ENCODE measurements around the gene SORCS2.
"Not testable (repeated sequence)": the region's sequence is repeated elsewhere in the genome, so short reads cannot be mapped to it uniquely, and the experiment has no call there.

SORCS2 gene

GRCh38 chr4:7587433-7588405, 395.4 kb downstream of the SORCS2 start:
- DNase-seq (ENCODE audit: low read depth) = no peak

GRCh38 chr4:7590189-7590588, 397.9 kb downstream of the SORCS2 start:
- no peak for DNase-seq (ENCODE audit: low read depth)

DNA sequence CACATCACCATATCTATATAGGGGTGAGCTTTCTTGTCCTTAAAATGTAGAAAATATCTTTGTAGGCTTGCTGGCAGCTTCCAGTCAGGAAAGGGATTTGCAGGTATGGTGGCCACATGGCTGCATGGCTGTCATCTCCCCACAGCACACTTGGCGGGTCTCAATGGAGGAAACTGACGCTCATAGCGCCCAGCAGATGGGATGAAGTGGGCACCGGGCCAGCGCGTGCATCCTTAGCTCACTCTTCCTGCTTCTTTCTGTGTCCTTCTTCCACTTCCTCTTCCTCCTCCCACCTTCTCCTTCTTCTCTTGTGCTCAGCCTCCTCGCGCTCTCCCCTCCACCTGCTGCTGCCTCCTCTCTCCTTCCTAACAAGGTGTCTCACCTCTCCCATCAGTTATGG, 398.6 kb downstream of the SORCS2 start:
- no peak for DNase-seq (ENCODE audit: low read depth)

GRCh38 chr4:7591409-7592053, 399.2 kb downstream of the SORCS2 start:
- DNase-seq (ENCODE audit: low read depth) = no peak

GRCh38 chr4:7593646-7594412, 401.5 kb downstream of the SORCS2 start:
- no peak for DNase-seq (ENCODE audit: low read depth)

GRCh38 chr4:7595934-7596461, 403.7 kb downstream of the SORCS2 start:
- DNase-seq (ENCODE audit: low read depth) = no peak

GRCh38 chr4:7596918-7597606, 404.7 kb downstream of the SORCS2 start:
- DNase-seq (ENCODE audit: low read depth) = no peak

- no peak for DNase-seq (ENCODE audit: low read depth)
These were observed 406.8 kb downstream of the SORCS2 start for GRCh38 chr4:7598939-7599790.

GRCh38 chr4:7600247-7600646, 407.9 kb downstream of the SORCS2 start:
- DNase-seq (ENCODE audit: low read depth) = no peak

DNA sequence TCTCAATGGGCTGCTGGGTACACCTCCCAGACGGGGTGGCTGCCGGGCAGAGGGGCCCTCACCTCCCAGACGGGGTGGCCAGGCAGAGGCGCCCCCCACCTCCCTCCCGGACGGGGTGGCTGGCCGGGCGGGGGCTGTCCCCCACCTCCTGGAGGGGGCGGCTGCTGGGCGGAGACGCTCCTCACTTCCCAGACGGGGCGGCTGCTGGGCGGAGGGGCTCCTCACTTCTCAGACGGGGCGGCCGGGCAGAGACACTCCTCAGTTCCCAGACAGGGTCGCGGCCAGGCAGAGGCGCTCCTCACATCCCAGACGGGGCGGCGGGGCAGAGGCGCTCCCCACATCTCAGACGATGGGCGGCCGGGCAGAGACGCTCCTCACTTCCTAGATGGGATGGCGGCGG, 409.8 kb downstream of the SORCS2 start:
- DNase-seq (ENCODE audit: low read depth) = not testable (repeated sequence)

DNA sequence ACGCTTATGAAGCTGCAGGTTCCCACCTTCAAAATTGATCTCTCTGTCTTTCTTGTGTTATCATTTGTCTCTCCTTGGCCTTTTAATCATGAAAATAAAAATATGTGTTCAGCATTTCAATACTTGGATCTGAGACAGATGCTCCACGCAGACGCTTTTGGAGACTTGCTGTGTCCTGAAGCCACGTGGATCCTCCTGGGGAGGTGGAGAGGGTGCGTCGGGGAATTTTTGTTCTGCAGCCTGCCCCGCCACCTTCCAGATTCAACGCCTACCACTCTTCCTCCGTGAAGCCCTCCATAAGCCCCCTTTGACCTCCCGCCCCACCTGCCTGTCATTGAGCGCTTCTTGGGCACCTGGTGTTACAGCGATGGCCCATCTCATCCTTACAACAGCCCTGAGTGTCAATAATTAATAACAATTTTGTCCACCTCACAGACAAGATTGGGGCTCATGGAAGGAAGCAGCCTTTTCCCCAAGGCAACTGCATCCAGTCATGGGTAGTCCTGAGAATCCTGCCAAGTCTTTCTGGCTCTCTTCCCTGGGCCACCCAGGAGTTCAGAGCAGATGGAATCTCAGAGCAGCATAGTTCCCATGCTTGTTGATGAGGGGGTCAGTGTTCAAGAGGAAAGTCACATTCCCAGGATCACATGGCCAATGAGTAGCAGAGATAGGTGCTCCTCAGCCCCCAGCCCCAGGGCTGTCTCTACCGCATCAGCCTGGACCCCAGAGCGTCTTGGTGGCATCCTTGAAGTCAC, 415.0 kb downstream of the SORCS2 start:
- DNase-seq (ENCODE audit: low read depth) = no peak

- no peak for DNase-seq (ENCODE audit: low read depth)
These were observed 415.7 kb downstream of the SORCS2 start for GRCh38 chr4:7608046-7608445.

DNA sequence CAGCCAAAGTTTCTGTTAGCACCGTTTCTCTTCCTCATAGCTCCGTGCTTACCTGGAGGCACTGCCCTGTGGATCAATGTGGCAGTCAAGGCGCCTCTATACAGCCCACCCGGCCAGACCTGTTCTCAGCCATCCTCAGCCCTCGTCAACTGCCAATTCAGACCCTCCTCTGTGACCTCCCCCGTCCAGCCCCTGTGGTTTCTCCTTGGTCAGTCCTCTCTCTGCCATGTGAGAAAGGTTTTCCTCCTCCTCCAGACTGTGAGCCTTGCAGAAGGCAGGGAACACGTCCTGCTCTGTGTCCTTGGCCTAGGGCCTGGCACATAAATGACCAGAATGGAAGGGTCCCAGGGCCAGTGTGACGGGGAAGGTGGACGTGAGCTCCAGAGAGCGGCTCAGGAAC, 417.0 kb downstream of the SORCS2 start:
- DNase-seq (ENCODE audit: low read depth) = no peak

- no peak for DNase-seq (ENCODE audit: low read depth)
These were observed 417.8 kb downstream of the SORCS2 start for GRCh38 chr4:7610022-7610670.

- DNase-seq (ENCODE audit: low read depth) = no peak
These were observed 418.5 kb downstream of the SORCS2 start for GRCh38 chr4:7610841-7611240.

DNA sequence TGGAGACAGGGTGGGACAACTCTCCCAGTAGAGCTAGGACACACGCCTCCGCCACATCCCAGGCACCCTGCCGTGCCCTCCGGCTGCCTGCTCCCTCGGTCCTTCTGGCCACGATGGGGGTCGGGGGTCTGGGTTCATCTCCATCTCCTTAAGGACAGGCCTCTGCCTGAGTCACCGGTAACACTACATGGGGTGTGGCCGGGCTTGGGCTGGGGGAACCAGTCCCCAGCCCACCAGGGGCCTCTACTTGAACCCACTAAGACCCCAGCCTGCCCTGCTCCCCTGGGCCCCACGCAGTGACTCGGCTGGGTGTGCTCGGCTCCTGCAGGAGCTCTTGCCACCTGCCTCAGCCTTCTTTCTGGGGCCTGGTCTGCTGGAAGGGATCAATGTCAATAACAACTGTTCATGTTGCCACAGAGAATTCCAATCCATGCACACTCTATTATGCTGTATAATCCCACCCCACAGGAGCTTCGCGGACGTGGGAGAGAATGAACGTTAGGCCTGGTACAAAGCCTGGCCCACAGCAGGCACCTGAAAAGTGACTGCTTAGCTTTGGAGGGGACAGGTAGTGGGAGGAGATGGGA, 420.1 kb downstream of the SORCS2 start:
- DNase-seq (ENCODE audit: low read depth) = no peak

DNA sequence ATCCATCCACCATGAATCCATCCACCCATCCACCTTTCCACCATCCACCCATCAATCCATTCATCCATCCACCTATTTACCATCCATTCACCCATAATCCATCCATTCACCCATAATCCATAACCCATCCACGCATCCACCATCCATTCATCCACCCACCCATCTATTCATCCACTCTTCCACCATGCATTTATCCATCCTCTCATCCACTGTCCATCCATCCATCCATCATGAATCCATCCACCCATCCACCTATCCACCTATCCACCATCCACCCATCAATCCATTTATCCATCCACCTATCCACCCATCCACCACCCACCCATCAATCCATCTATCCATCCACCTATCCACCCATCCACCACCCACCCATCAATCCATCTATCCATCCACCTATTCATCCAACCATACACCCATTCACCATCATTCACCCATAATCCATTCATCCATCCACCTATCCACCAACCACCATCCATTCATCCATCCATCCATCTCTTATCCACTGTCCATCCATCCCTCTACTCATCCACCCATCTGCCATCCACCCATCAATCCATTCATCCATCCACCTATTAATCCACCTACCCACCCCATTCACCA, 422.1 kb downstream of the SORCS2 start:
- no peak for DNase-seq (ENCODE audit: low read depth)

DNA sequence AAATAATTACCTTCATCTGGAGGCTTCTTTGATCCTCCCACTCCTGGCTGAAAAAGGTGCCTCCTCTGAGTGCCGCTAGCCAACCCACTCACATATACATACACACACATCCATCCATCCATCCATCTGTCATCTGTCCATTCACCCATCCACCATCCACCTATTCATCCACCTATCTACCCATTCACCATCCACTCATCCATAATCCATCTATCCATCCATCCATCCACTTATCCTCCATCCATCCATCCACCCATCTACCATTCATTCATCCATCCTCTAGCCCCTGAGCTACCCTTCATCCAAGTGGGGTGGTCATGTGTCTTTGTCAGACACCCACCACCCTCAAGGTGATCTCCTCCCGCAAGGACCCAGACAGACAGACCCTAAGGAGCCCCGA, 423.9 kb downstream of the SORCS2 start:
- no peak for DNase-seq (ENCODE audit: low read depth)

- no peak for DNase-seq (ENCODE audit: low read depth)
These were observed 426.0 kb downstream of the SORCS2 start for GRCh38 chr4:7618361-7618760.

Measured in stimulated activated CD8-positive, alpha-beta memory T cell treated with anti-CD3 and anti-CD28 coated beads, Interleukin-15, amount 100 ng/mL, for 24 hours (primary cell).